Measurements from ENCODE around the gene SPATC1L. TPM values are rescaled to one million over a fixed set of nuclear protein-coding genes. Genes with fewer than 3 reads are reported as not detected.

The SPATC1L gene
- total and polyA plus RNA-seq, 2 donors (not counting 3 experiments of a cell fraction or from before 2014, with no cell fraction given): 11.5 to 15.3 TPM

- ChIA-PET CTCF (no interaction called here), POLR2A (no interaction called here)
- H3K9me1 ChIP-seq (replicated peaks; ENCODE audit: control insufficient read depth, extremely low read depth, insufficient read depth, low read length): no peaks in the 10 kb centered on the region
- no peak overlapping the region for H2AFZ ChIP-seq (ENCODE audit: low read depth, low read length)
- H3K4me2 ChIP-seq (ENCODE audit: insufficient read depth, low read length): no peak overlapping the region
- H3K4me1 ChIP-seq (ENCODE audit: control insufficient read depth, extremely low read depth, insufficient read depth, low read length): no peaks in the 10 kb centered on the region
- H3K9ac ChIP-seq (replicated peaks; ENCODE audit: extremely low read depth, insufficient read depth, low read length): no peak overlapping the region
- BruUV-seq (replicated peaks): no TSS peak
- dilution Hi-C loops (cut with MboI; ENCODE audit: extremely low pct_ligation_motif_present, low sequenced_read_pairs): no loop called here
- DNase-seq (ENCODE audit: low read depth, low spot score) (no peak), FAIRE-seq (no peak)
- intact Hi-C loops (cut with micrococcal nuclease): no loop called here
- H4K20me1 ChIP-seq (replicated peaks; ENCODE audit: control insufficient read depth, extremely low read depth, insufficient read depth, low read length): no peaks in the 10 kb centered on the region
- no peak overlapping the region for H3K4me3 ChIP-seq (replicated peaks in 1 of 3; ENCODE audit: insufficient read depth in 1 of 3, low read depth in 1 of 3, low read length in 3 of 3)
- no peaks in the 10 kb centered on the region for H3K36me3 ChIP-seq (ENCODE audit: control insufficient read depth in 2 of 2, extremely low read depth in 1 of 2, insufficient read depth in 2 of 2, low read length in 2 of 2)
- no peaks in the 10 kb centered on the region for H3K79me2 ChIP-seq (ENCODE audit: control insufficient read depth, insufficient read depth, low read length)
- H3K27me3 ChIP-seq (ENCODE audit: control insufficient read depth in 2 of 2, insufficient read depth in 2 of 2, low read length in 2 of 2): no peaks in the 10 kb centered on the region
- H3K9me3 ChIP-seq (replicated peaks; ENCODE audit: control insufficient read depth, insufficient read depth, low read length): no peaks in the 10 kb centered on the region
- no peak overlapping the region for H3K27ac ChIP-seq (ENCODE audit: insufficient read depth, low read depth, low read length)
- TF ChIP-seq POLR2A (IDR thresholded peaks at IDR 0.05; ENCODE audit: low read depth, low read length) (no peak), GATA2 (IDR thresholded peaks at IDR 0.05; ENCODE audit: insufficient read depth, insufficient read length, low read depth, low read length) (no peak), EZH2 (IDR thresholded peaks at IDR 0.05; ENCODE audit: borderline replicate concordance, low read depth, low read length, severe bottlenecking) (no peak), MYC (IDR thresholded peaks at IDR 0.05; ENCODE audit: low read depth, low read length) (no peak), FOS (IDR thresholded peaks at IDR 0.05; ENCODE audit: borderline replicate concordance, insufficient read depth, low read length) (no peak), JUN (IDR thresholded peaks at IDR 0.05; ENCODE audit: borderline replicate concordance, insufficient read depth, insufficient read length, low read depth) (no peak), MAX (IDR thresholded peaks at IDR 0.05; ENCODE audit: insufficient read depth, insufficient read length) (no peak)
Observed at GRCh38 chr21:46119144-46119636, 65.1 kb downstream of the SPATC1L start.

- no peak overlapping the region for H3K4me3 ChIP-seq (replicated peaks in 1 of 3; ENCODE audit: insufficient read depth in 1 of 3, low read depth in 1 of 3, low read length in 3 of 3)
- TF ChIP-seq POLR2A (IDR thresholded peaks at IDR 0.05; ENCODE audit: low read depth, low read length) (no peak), MYC (IDR thresholded peaks at IDR 0.05; ENCODE audit: low read depth, low read length) (no peak), JUN (IDR thresholded peaks at IDR 0.05; ENCODE audit: borderline replicate concordance, insufficient read depth, insufficient read length, low read depth) (no peak), FOS (IDR thresholded peaks at IDR 0.05; ENCODE audit: borderline replicate concordance, insufficient read depth, low read length) (no peak)
- CTCF ChIA-PET: no interaction called here
- H4K20me1 ChIP-seq (replicated peaks; ENCODE audit: control insufficient read depth, extremely low read depth, insufficient read depth, low read length): no peaks in the 10 kb centered on the region
- no peak overlapping the region for H3K9ac ChIP-seq (replicated peaks; ENCODE audit: extremely low read depth, insufficient read depth, low read length)
- H3K79me2 ChIP-seq (ENCODE audit: control insufficient read depth, insufficient read depth, low read length): no peaks in the 10 kb centered on the region
- no peaks in the 10 kb centered on the region for H3K36me3 ChIP-seq (ENCODE audit: control insufficient read depth in 2 of 2, extremely low read depth in 1 of 2, insufficient read depth in 2 of 2, low read length in 2 of 2)
- FAIRE-seq (no peak), DNase-seq (ENCODE audit: low read depth, low spot score) (no peak)
- H3K27ac ChIP-seq (ENCODE audit: insufficient read depth, low read depth, low read length): no peak overlapping the region
- no peaks in the 10 kb centered on the region for H3K4me1 ChIP-seq (ENCODE audit: control insufficient read depth, extremely low read depth, insufficient read depth, low read length)
- no peaks in the 10 kb centered on the region for H3K9me1 ChIP-seq (replicated peaks; ENCODE audit: control insufficient read depth, extremely low read depth, insufficient read depth, low read length)
- H2AFZ ChIP-seq (ENCODE audit: low read depth, low read length): no peak overlapping the region
- H3K4me2 ChIP-seq (ENCODE audit: insufficient read depth, low read length): no peak overlapping the region
- intact Hi-C loops (cut with micrococcal nuclease) (no loop called here), dilution Hi-C loops (cut with MboI; ENCODE audit: extremely low pct_ligation_motif_present, low sequenced_read_pairs) (no loop called here)
- BruUV-seq (replicated peaks): no TSS peak
- H3K27me3 ChIP-seq (ENCODE audit: control insufficient read depth in 2 of 2, insufficient read depth in 2 of 2, low read length in 2 of 2): no peaks in the 10 kb centered on the region
- POLR2A ChIA-PET: no interaction called here
- H3K9me3 ChIP-seq (replicated peaks; ENCODE audit: control insufficient read depth, insufficient read depth, low read length): no peaks in the 10 kb centered on the region
Observed at GRCh38 chr21:46118316-46119143, 65.7 kb downstream of the SPATC1L start.
